ENCODE data around the gene PDE10A.
"Not testable (repeated sequence)": the region's sequence is repeated elsewhere in the genome, so short reads cannot be mapped to it uniquely, and the experiment has no call there.

PDE10A gene

GRCh38 chr6:165519316-165519715 is 143.7 kb downstream of the PDE10A start:
- no peak for DNase-seq

GRCh38 chr6:165515963-165516624 is 146.9 kb downstream of the PDE10A start:
- DNase-seq, result no peak

- DNase-seq, result no peak
These were observed 148.4 kb downstream of the PDE10A start for GRCh38 chr6:165514621-165515020.

DNA sequence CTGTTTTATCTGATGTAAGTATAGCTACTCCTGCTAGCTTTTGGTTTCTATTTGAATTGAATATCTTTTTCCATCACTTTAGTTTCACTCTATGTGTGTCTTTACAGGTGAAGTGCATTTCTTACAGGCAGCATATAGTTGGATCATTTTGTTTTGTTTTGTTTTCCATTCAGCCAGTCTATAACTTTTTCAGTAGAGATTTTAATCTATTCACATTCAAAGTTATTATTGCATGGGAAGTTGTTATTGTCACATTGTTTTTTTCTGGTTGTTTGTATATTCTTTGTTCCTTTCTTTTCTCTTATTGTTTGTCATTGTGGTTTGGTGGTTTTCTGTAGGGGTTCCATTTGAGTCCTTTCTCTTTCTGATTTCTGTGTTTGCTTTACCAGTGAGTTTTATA is 151.2 kb downstream of the PDE10A start:
- no peak for DNase-seq

DNA sequence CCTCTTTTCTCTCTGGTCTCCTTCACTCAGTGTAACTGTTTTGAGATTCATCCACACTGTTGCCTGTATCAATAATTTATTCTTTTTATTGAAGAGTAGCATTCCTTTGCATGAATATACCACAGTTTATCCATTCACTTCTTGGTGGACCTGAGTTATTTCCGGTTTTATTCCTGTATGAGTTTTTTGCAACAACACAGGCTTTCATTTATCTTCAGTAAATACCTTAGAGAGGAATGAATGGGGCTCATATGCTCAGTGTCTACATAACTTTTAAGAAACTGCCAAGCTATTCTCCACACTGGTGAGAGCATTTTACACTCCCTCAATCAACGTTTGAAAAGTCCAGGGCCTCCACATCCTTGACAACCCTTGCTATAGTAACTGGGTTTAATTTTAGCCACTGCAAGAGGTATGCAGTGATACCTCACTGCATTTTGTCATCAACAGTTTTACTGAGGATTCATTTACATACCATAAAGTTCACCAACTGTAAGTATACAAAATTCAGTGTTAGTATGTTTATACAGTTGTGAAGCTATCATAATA is 154.6 kb downstream of the PDE10A start:
- DNase-seq, result no peak

GRCh38 chr6:165506657-165507056 is 156.4 kb downstream of the PDE10A start:
- DNase-seq, result no peak

- not testable (repeated sequence) for DNase-seq
These were observed 162.7 kb downstream of the PDE10A start for GRCh38 chr6:165500214-165500907.

DNA sequence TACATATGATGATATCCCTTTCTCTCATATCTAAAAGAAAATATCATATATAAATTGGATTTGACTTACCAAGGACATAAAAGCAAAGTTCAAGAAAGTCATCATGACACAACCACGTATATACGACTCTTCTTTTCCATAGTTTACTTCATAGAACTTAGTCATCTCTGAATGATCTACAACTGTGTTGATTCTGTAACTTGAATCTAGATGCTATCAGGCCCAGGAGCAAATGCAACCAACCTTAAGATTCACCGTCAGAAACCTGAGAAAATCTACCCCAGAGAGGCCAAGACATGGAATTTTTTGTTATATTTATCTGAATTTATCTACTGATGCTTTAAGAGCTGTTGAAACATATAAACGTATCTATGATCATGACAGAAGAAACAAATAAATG is 165.6 kb downstream of the PDE10A start:
- DNase-seq, result no peak

DNA sequence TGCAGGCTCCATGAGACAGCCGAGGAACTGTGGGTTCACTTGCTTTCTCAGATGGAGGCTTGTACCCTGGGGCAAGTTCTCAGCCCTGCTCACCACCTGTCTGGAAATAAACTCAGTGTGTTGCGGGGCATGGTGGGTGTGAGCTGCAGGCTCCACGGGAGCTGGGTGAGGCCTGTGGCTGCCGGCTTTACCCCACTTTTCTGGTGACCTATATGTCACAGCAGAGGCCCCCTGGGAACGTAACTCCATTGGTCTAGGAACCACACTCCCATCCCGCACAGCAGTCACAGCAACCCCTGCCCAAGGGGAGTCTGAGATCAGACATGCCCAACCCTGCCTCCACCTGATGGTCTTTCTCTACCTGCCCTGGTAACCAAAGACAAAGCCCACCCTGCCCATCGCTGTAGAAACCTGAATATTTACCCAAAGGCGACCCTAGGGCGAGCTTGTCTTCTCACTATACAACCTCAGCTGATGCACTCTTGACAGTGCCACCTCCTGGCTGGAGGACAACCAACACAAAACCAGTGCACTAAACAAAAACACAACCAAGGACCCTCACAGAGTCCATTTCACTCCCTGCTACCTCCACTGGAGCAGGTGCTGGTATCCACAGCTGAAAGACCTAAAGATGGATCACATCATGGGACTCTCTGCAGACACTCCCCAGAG is 174.3 kb downstream of the PDE10A start:
- no peak for DNase-seq

- DNase-seq, result no peak
These were observed 175.1 kb downstream of the PDE10A start for GRCh38 chr6:165487950-165488349.

DNA sequence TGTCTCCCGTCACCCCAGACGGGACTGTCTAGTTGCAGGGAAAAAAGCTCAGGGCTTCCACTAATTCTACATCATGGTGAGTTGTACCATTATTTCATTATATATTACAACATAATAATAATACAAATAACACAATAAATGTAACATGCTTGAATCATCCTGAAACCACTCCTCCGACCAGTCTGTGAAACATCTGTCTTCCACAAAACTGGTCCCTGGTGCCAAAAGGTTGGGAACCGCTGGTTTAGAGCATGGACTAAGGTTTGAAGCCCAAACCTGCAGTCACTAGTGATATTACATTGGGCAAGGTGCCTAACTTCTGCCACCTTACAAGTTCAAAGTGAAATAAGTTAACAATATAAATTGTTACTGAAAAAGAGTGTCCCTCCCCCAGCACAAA is 175.7 kb downstream of the PDE10A start:
- no peak for DNase-seq

- no peak for DNase-seq
These were observed 176.6 kb downstream of the PDE10A start for GRCh38 chr6:165486183-165487137.

- DNase-seq, result no peak
These were observed 178.7 kb downstream of the PDE10A start for GRCh38 chr6:165484178-165484889.

- DNase-seq, result no peak
These were observed 181.1 kb downstream of the PDE10A start for GRCh38 chr6:165481921-165482320.

- no peak for DNase-seq
These were observed 182.1 kb downstream of the PDE10A start for GRCh38 chr6:165480916-165481315.

GRCh38 chr6:165478581-165478980 is 184.5 kb downstream of the PDE10A start:
- no peak for DNase-seq

- no peak for DNase-seq
These were observed 193.6 kb downstream of the PDE10A start for GRCh38 chr6:165469483-165469882.

DNA sequence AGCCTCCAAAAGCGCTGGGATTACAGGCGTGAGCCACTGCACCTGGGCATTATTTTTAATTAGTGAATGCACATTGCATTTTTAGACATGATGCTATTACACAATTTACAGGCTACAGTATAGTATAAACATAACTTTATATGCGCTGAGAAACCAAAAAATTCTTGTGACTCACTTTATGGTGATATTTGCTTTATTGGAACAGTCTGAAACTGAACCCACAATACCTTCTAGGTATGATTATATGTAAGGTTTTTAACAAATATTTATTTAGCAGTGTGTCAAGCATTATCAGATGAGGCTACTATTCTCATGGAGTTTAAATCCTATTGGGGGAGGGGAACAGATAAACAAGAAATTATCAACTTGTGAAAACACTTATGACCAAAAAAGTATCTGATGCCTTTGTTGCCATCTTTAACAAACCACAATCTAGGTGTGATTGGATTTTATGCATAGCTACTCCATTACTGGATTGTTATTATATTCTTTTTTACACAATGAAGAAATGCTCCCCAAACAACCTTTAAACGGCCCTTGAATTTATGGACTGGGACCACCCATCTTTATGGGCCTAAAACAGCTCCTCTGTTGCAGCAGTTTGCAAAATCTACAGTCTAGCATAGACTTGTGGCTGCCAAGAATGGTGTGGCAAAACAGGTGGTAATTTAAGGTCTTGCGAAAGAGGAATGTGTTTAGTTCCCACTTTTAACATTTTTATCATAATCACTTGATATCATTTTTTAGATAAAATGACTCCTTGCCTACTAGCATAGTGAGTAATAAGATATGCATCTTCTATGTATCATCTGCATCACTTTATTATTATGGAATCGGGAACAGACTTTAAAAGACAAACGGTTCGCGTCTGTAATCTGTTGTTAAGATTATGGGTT is 194.5 kb downstream of the PDE10A start:
- no peak for DNase-seq

DNA sequence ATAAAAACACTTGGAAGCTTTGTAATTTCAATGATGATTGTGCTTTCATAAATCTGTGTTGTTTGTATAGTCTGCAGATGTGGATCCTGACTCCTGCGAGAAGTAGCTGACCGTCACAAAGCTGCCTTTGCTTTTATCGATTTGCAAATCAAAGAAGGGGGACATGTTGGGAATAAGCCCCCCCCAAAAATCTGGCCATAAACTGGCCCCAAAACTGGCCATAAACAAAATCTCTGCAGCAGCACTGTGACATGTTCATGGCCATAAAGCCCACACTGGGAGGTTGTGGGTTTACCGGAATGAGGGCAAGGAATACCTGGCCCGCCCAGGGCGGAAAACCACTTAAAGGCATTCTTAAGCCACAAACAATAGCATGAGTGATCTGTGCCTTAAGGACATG is 199.5 kb downstream of the PDE10A start:
- not testable (repeated sequence) for DNase-seq

- DNase-seq, result not testable (repeated sequence)
These were observed 203.3 kb downstream of the PDE10A start for GRCh38 chr6:165459605-165460301.

Measured in suppressor macrophage treated with lipopolysaccharide for 4 hours (primary cell).